ENCODE measurements around the gene PJA1.

The PJA1 gene

DNA sequence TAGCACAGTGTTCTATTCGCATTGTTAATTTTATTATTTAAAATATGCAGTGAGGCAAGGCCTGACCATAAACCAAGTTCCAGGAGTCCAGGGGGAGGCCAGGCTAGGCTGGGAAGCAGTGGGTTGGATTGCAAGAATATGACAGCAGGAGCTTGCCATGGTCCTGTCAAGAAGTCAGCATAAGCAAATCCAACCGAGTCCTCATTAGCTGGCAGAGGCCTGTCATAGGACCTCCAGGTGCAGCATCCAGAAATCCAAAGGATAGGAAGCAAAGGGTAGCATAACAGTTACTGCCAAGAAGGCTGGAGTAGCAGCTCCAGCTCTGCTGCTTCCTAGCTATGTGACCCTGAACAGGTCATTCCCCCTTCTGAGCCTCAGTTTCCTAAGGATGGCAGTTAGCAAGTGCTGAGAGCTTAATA is 13.4 kb downstream of the PJA1 start:
- peaks cover 8% of the 10 kb centered on the region for H3K27me3 ChIP-seq (ENCODE audit: control insufficient read depth, insufficient read depth, low read length)
- no peaks in the 10 kb centered on the region for H3K36me3 ChIP-seq (ENCODE audit: insufficient read depth, low read length)
- no peaks in the 10 kb centered on the region for H3K4me1 ChIP-seq (ENCODE audit: control insufficient read depth, insufficient read depth, low read length)
- no peak overlapping the region for H3K4me3 ChIP-seq (ENCODE audit: low read length)
- H3K4me2 ChIP-seq (ENCODE audit: low read length), result no peak overlapping the region
- H3K9ac ChIP-seq (ENCODE audit: low read depth, low read length), result no peak overlapping the region
- H3K9me3 ChIP-seq (replicated peaks; ENCODE audit: low read length), result no peaks in the 10 kb centered on the region

DNA sequence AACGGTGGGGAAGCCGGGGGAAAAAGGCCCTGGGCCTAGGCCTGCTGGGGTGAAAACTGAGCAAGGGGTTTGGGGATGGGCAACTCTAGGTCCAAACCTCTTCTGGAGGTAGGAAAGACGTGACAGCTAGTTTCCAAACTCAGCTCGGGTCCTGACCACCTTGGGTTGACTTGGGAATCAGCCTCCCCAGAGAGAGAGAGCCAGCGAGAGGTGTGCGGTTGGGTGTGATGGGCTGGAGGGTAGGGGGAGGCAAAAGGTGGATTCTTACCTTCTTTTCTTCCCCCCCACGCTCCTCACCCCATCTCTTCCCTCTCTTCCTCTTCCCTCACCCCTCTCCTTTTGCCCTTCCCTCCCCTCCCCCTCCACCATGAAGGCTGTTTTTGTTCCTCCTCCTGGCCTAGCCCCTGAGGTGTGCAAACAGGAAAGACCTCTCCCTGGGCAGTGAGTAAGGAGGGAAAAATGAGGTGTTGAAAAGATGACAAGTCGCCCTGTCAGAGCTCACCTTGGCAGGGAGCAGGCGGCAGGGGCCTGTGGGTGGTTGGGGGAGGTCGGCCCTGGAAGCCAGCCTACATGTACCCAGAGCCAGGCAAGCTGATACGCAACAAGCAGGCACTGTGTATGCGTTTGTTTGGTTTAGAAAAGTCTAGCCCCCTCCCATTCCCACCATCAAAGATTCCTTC is 14.8 kb downstream of the PJA1 start:
- Histone ChIP-seq H3K9ac (ENCODE audit: low read depth, low read length) (no peak overlapping the region), H3K36me3 (ENCODE audit: insufficient read depth, low read length) (no peaks in the 10 kb centered on the region), H3K4me3 (ENCODE audit: low read length) (no peak overlapping the region)

DNA sequence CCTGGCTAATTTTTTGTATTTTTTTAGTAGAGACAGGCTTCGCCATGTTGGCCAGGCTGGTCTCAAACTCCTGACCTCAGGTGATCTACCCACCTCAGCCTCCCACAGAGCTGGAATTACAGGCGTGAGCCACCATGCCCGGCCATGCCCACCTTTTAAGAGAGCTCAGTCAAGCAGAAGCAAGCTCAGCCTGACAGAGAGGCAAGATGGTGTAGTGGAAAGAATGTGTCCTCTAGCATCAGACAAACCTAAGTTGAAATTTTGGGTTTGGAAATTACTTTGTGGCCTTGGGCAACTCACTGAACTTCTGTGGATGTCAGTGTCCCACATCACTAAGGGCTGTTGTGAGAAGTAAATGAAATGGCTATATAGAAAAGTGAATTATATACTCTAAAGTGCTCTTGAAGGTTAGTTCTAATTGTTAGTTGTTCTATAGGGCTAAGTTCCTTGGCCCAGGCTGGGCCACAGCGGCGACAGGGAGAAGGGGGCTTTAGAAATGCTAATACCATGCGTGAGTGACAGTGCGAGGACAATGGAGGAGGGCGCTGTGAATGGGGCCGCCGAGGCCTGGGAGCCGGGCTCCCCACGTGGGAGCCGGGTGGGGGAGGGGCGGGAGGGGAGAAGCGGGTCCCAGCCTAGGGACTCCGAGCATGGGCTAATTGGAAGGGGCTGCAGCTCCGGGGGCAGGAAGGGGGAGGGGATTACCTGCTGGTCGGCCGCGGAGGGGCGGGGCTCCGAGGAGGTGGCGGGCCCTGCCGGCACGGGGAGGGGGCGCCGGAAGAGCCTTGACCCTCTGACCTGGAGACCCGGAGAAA is 15.6 kb downstream of the PJA1 start:
- Histone ChIP-seq H3K9me3 (replicated peaks; ENCODE audit: low read length) (no peaks in the 10 kb centered on the region), H3K4me1 (ENCODE audit: control insufficient read depth, insufficient read depth, low read length) (no peaks in the 10 kb centered on the region), H3K9ac (ENCODE audit: low read depth, low read length) (no peak overlapping the region), H3K36me3 (ENCODE audit: insufficient read depth, low read length) (no peaks in the 10 kb centered on the region), H3K27me3 (ENCODE audit: control insufficient read depth, insufficient read depth, low read length) (peaks cover 16% of the 10 kb centered on the region), H3K4me3 (ENCODE audit: low read length) (no peak overlapping the region), H3K4me2 (ENCODE audit: low read length) (no peak overlapping the region)

More for the DNA sequence above, 14.8 kb downstream of the PJA1 start:
- no peaks in the 10 kb centered on the region for H3K9me3 ChIP-seq (replicated peaks; ENCODE audit: low read length)
- peaks cover 14% of the 10 kb centered on the region for H3K27me3 ChIP-seq (ENCODE audit: control insufficient read depth, insufficient read depth, low read length)
- H3K4me1 ChIP-seq (ENCODE audit: control insufficient read depth, insufficient read depth, low read length), result no peaks in the 10 kb centered on the region
- H3K4me2 ChIP-seq (ENCODE audit: low read length), result no peak overlapping the region

DNA sequence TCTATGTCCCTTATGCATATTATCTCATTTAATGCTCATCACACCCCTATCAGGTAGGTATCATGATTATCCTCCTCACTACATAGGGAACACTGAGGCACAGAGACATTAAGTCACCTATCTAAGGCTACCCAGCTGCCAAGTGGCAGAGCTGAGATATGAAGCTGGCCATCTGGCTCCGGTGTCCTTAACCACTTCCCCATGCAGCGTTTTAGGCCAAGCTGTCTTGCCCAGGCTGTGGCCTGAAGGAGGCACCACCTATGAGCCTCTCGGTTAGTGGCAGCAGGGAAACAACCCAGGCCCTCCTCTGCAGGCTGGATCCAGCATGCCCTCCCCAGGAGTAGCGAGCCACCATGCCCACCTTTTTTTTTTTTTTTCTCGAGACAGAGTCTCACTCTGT is 16.3 kb downstream of the PJA1 start:
- no peaks in the 10 kb centered on the region for H3K36me3 ChIP-seq (ENCODE audit: insufficient read depth, low read length)
- no peaks in the 10 kb centered on the region for H3K9me3 ChIP-seq (replicated peaks; ENCODE audit: low read length)
- H3K9ac ChIP-seq (ENCODE audit: low read depth, low read length), result no peak overlapping the region
- no peak overlapping the region for H3K4me2 ChIP-seq (ENCODE audit: low read length)
- H3K4me1 ChIP-seq (ENCODE audit: control insufficient read depth, insufficient read depth, low read length), result no peaks in the 10 kb centered on the region
- H3K27me3 ChIP-seq (ENCODE audit: control insufficient read depth, insufficient read depth, low read length), result peaks cover 23% of the 10 kb centered on the region
- H3K4me3 ChIP-seq (ENCODE audit: low read length), result no peak overlapping the region

DNA sequence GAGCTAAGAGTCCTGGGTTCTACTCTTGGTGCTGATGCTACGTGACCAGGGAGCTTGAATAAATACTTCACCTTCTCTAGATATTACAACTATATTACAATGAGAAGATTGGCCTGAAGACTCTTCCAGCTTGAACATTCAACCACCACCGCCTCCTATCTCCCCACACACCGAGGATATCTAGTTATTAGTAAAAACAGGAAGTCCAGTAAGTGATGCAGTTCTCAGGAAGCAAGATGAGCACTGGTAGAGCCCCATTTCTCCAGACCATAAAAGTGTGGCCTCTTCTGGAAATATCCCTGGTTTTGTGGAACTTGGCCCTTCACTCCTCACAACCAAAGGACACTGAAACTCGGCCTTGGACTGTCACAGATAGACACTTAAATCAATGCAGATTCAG is 18.5 kb downstream of the PJA1 start:
- no peaks in the 10 kb centered on the region for H3K9me3 ChIP-seq (replicated peaks; ENCODE audit: low read length)
- H3K9ac ChIP-seq (ENCODE audit: low read depth, low read length), result no peak overlapping the region
- no peaks in the 10 kb centered on the region for H3K4me1 ChIP-seq (ENCODE audit: control insufficient read depth, insufficient read depth, low read length)
- no peaks in the 10 kb centered on the region for H3K36me3 ChIP-seq (ENCODE audit: insufficient read depth, low read length)
- no peak overlapping the region for H3K4me2 ChIP-seq (ENCODE audit: low read length)
- H3K4me3 ChIP-seq (ENCODE audit: low read length), result no peak overlapping the region
- peaks cover 32% of the 10 kb centered on the region for H3K27me3 ChIP-seq (ENCODE audit: control insufficient read depth, insufficient read depth, low read length)

DNA sequence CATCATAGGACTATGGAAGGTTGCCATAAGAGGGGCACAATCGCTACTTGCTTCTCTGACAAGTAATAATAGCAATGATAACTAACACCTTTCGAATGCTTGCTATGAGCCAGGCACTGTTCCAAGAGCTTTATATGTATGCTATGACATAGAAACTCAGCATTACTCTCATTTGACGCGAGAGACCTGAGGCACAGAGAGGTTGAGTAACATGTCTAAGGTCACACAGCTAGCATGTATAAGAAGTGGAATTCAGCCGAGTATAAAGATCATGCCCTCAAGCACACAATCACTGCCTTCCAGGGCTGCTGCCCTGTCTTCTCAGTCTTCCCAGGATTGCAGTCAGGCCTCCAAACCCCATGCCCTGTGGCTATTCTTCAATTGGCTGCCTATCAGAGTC is 19.5 kb downstream of the PJA1 start:
- Histone ChIP-seq H3K27me3 (ENCODE audit: control insufficient read depth, insufficient read depth, low read length) (peaks cover 31% of the 10 kb centered on the region), H3K9ac (ENCODE audit: low read depth, low read length) (no peak overlapping the region), H3K36me3 (ENCODE audit: insufficient read depth, low read length) (no peaks in the 10 kb centered on the region), H3K4me3 (ENCODE audit: low read length) (no peak overlapping the region), H3K4me1 (ENCODE audit: control insufficient read depth, insufficient read depth, low read length) (no peaks in the 10 kb centered on the region), H3K4me2 (ENCODE audit: low read length) (no peak overlapping the region), H3K9me3 (replicated peaks; ENCODE audit: low read length) (no peaks in the 10 kb centered on the region)

DNA sequence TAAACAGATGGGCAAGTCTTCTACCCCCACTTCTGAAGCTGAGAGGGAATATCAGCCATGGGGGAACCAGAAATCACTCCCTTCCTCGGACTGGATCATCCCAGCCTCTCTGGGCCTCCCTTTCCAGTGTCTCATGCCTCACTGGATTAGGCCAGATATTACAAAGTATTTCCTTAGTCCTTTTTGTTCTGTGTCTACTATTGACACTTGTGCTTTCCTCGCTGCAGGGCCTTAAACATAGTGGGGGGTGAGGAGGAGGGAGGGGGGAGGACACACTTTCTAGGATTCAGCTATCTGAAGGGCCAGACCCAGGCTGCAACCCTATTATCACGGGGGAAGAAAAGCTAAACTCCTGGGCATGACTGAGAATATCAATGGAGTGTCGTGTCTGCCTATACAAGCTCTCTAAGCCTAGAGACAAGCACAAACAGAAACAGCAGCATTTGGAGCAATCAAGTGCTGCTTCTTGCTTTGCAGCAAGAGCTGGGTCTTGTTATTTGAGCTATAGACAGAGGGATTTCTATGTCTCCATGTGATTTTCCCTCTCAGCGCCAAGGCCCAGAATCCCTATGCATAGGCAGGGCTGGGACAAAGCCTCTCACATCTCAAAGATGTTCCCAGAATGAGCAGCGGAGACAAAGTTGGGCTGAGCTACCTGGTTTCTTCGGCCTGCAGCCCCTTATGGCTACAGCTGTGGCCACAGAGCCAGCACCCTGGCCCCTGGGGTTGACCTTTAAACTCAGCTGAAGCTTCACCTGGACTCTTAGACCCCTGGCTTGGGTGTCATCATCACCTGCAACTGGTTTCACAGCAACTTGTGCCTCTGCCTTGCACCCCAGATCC is 20.2 kb downstream of the PJA1 start:
- Histone ChIP-seq H3K27me3 (ENCODE audit: control insufficient read depth, insufficient read depth, low read length) (peaks cover 31% of the 10 kb centered on the region), H3K9ac (ENCODE audit: low read depth, low read length) (no peak overlapping the region), H3K4me2 (ENCODE audit: low read length) (no peak overlapping the region), H3K9me3 (replicated peaks; ENCODE audit: low read length) (no peaks in the 10 kb centered on the region), H3K4me3 (ENCODE audit: low read length) (no peak overlapping the region), H3K4me1 (ENCODE audit: control insufficient read depth, insufficient read depth, low read length) (no peaks in the 10 kb centered on the region), H3K36me3 (ENCODE audit: insufficient read depth, low read length) (no peaks in the 10 kb centered on the region)

DNA sequence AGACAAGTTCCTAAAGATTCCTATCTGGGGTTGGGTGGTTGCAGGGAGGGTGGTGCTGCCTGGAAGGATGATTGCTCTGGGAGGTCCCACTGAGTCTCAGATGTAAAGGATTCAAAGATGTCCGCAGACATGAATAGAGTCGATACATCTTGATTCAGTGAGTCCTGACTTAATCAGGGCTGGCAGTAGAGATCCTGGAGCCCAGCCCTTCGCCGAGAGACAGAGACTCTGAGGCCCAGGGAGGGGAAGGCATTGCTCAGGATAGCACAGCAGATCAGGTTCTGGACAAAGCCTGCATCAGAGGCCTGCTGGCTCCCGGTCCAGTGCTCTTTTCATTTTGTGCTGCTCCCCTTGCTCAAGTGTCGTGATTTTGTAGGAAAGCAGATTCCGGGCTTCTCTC is 21.7 kb downstream of the PJA1 start:
- Histone ChIP-seq H3K9me3 (replicated peaks; ENCODE audit: low read length) (no peaks in the 10 kb centered on the region), H3K4me3 (ENCODE audit: low read length) (no peak overlapping the region), H3K36me3 (ENCODE audit: insufficient read depth, low read length) (no peaks in the 10 kb centered on the region), H3K27me3 (ENCODE audit: control insufficient read depth, insufficient read depth, low read length) (peaks cover 31% of the 10 kb centered on the region), H3K4me1 (ENCODE audit: control insufficient read depth, insufficient read depth, low read length) (no peaks in the 10 kb centered on the region), H3K9ac (ENCODE audit: low read depth, low read length) (no peak overlapping the region), H3K4me2 (ENCODE audit: low read length) (no peak overlapping the region)

DNA sequence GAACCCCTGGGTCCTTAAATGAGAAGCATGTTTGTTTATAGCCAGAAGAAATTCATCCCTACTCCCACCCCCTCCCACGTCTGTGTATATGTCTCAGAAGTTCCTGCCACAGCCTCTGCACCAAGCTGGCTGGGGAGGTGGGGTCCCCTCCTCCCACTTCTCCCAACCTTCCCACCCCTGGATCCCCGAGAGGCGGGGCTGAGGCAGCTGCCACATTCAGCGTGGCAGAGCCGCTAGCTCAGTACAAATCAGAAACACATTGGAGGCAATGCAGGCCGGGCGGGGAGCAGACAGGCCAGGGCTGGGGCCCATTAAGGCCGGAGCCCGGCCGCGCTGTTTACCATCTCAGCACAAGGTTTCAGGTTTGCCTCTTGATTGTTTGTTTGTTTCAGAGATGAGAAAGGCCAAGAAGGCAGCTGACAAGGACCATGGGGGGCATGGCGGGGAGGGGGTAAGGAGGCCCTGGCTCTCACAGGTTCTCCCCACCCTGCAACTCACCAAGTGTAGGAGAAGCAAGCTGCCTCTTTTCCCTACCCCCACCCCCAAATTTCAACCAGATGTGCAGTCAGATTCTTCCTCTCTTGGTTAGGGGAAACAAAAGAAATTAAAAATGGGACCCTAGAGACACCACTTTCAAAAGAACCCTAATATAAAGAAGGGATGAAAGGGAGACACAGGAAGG is 22.3 kb downstream of the PJA1 start:
- Histone ChIP-seq H3K9ac (ENCODE audit: low read depth, low read length) (no peak overlapping the region), H3K27me3 (ENCODE audit: control insufficient read depth, insufficient read depth, low read length) (peaks cover 31% of the 10 kb centered on the region), H3K4me3 (ENCODE audit: low read length) (no peak overlapping the region), H3K9me3 (replicated peaks; ENCODE audit: low read length) (no peaks in the 10 kb centered on the region), H3K4me2 (ENCODE audit: low read length) (no peak overlapping the region), H3K4me1 (ENCODE audit: control insufficient read depth, insufficient read depth, low read length) (no peaks in the 10 kb centered on the region), H3K36me3 (ENCODE audit: insufficient read depth, low read length) (no peaks in the 10 kb centered on the region)

DNA sequence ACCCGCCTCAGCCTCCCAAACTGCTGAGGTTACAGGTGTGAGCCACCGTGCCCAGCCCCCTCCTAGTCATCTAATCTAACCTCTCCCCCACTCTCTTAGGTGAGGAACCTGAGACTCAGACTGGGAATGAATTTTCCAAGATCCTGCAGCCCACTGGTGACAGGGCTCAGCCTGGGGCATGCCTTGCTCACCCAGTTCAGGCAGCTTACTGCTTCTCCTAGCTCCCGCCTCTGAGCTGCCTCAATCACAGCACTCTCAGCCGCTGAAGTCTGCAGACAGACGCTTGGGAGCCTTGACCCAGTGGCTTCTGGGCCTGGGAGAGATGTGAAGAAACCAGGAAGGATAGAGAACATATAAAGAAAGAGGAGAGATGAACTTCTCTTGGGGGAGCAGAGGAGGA is 24.4 kb downstream of the PJA1 start:
- no peaks in the 10 kb centered on the region for H3K9me3 ChIP-seq (replicated peaks; ENCODE audit: low read length)
- H3K4me2 ChIP-seq (ENCODE audit: low read length), result no peak overlapping the region
- H3K4me3 ChIP-seq (ENCODE audit: low read length), result no peak overlapping the region
- peaks cover 10% of the 10 kb centered on the region for H3K4me1 ChIP-seq (ENCODE audit: control insufficient read depth, insufficient read depth, low read length)
- H3K36me3 ChIP-seq (ENCODE audit: insufficient read depth, low read length), result no peaks in the 10 kb centered on the region
- peaks cover 26% of the 10 kb centered on the region for H3K27me3 ChIP-seq (ENCODE audit: control insufficient read depth, insufficient read depth, low read length)
- H3K9ac ChIP-seq (ENCODE audit: low read depth, low read length), result no peak overlapping the region

DNA sequence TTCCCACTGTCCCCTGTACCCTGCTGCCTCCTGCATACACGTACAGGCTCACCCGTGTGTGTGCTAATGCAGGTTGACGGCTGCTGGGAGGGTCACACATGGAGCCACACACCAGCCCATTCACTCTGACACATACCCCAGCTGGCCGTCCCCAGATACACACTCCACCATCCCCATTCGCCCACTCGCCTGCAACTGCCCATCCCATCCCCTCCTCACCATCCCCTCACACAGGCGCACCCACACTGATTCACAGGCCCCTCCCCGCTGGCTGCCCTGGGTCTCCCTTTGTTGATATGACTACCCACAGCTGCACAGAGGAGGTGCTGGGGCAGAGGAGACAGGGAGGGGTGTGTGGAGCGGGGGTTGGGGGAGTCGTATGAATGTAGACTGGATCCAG is 25.7 kb downstream of the PJA1 start:
- Histone ChIP-seq H3K4me1 (ENCODE audit: control insufficient read depth, insufficient read depth, low read length) (peaks cover 10% of the 10 kb centered on the region), H3K9ac (ENCODE audit: low read depth, low read length) (no peak overlapping the region), H3K36me3 (ENCODE audit: insufficient read depth, low read length) (no peaks in the 10 kb centered on the region), H3K9me3 (replicated peaks; ENCODE audit: low read length) (no peaks in the 10 kb centered on the region), H3K4me3 (ENCODE audit: low read length) (no peak overlapping the region), H3K27me3 (ENCODE audit: control insufficient read depth, insufficient read depth, low read length) (peaks cover 33% of the 10 kb centered on the region), H3K4me2 (ENCODE audit: low read length) (no peak overlapping the region)

Data from skeletal muscle satellite cell (primary cell).